LoVo (cell line): ENCODE data around the gene VDAC2.

Experiments
- DNase-seq: peaks from one replicate; pipeline ENCODE4 v3.0.0-alpha.2; 2016; ENCODE audit warnings: low spot score

The VDAC2 gene

GRCh38 chr10:75230600-75231038, 20.0 kb downstream of the VDAC2 start:
- DNase-seq = peak; percentile 83

- DNase-seq = no peak
These were observed 21.3 kb downstream of the VDAC2 start for GRCh38 chr10:75231672-75232581.

- DNase-seq = no peak
These were observed 22.9 kb downstream of the VDAC2 start for GRCh38 chr10:75233444-75234016.

GRCh38 chr10:75234017-75234682, 23.6 kb downstream of the VDAC2 start:
- peak; percentile 95 for DNase-seq

- DNase-seq = peak; percentile 19
These were observed 24.2 kb downstream of the VDAC2 start for GRCh38 chr10:75234683-75235374.

- peak; percentile 95 for DNase-seq
These were observed 25.0 kb downstream of the VDAC2 start, which contains the start of gene COMTD1 for GRCh38 chr10:75235375-75236177. COMTD1 (minus strand) TSS chr10:75235957; CDS start chr10:75235928, 29 bp downstream.

- DNase-seq = no peak
These were observed 25.7 kb downstream of the VDAC2 start for GRCh38 chr10:75236178-75236825.

GRCh38 chr10:75238182-75239095, 27.8 kb downstream of the VDAC2 start:
- DNase-seq = no peak

GRCh38 chr10:75239096-75239790, 28.6 kb downstream of the VDAC2 start:
- no peak for DNase-seq

- DNase-seq = no peak
These were observed 29.9 kb downstream of the VDAC2 start for GRCh38 chr10:75240329-75241076.

- no peak for DNase-seq
These were observed 32.8 kb downstream of the VDAC2 start for GRCh38 chr10:75243426-75243825.

GRCh38 chr10:75244487-75245353, 34.1 kb downstream of the VDAC2 start:
- no peak for DNase-seq

GRCh38 chr10:75245354-75246250, 35.0 kb downstream of the VDAC2 start:
- DNase-seq = no peak

- DNase-seq = no peak
These were observed 35.9 kb downstream of the VDAC2 start for GRCh38 chr10:75246506-75246905.

GRCh38 chr10:75247797-75248196, 37.2 kb downstream of the VDAC2 start:
- no peak for DNase-seq

GRCh38 chr10:75250934-75251333, 40.3 kb downstream of the VDAC2 start:
- DNase-seq = peak; percentile 83
